Aortic smooth muscle cell (primary cell): Measurements from ENCODE around the gene INKA2. TPM values are rescaled to one million over a fixed set of nuclear protein-coding genes. Genes with fewer than 3 reads are reported as not detected.

Source experiments
- total RNA-seq: library from RNA; depleted of rRNA; stranded (reverse); fragments of >200 nt; gene quantifications from 2 replicates; pipeline ENCODE4 v1.2.3, GENCODE V29; 2014

The INKA2 gene
- total RNA-seq: 1.4 and 7.1 TPM in 2 replicates

GRCh38 chr1:111739194-111739924, at the start of gene INKA2:
Gene INKA2 (minus strand): TSS chr1:111739395. CDS start chr1:111739242, 153 bp downstream.

DNA sequence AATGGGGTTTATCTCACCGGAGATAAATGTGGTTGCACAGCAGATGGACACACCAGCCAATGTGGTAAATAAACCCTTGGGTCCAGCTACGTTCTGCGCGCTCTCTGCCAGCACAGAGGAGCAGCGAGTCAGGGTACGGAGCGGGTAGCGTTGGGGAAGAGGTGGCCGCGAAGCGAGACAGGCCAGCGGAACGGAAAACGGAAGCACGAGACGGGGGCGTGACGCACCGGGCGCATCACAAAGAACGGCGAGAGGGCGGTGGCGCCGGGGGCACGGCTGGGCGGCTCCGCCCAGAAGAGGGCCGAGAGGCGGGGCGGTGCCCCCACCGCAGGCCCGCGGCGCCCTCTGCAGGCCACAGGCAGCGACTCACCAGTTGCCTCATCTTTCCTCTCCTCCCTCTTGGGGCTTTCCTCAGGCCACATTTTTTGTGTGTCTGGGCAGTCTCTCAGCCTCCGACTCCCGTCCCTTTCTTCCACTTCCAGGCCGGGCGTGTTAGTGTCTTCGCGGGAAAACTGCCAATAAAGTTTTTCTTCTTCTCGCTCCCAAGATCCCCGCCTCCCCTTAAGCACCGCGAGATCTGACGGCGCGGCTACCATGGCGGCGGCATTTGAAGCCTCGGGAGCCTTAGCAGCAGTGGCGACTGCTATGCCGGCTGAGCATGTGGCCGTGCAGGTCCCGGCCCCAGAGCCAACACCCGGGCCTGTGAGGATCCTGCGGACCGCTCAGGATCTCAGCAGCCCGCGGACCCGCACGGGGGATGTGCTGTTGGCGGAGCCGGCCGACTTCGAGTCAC, 16.3 kb upstream of the INKA2 start, which contains the start of gene DDX20:
TSS of gene DDX20 (plus strand) at position 571 of the 793 bp plus-strand sequence. CDS start at position 595, 24 bp downstream.

Other genes with a start within 250 kb of the INKA2 start
- 0.06 and 0.13 TPM in 2 replicates for gene ADORA3, start 235.8 kb downstream of the INKA2 start, total RNA-seq
- not detected in 2 replicates for gene TMIGD3, start 235.8 kb downstream of the INKA2 start, total RNA-seq
- gene RAP1A, start 119.6 kb downstream of the INKA2 start, total RNA-seq: 17.7 and 25.9 TPM in 2 replicates
- gene DDX20, start 16.5 kb upstream of the INKA2 start, total RNA-seq: 8.1 and 13.3 TPM in 2 replicates